Lower lobe of right lung (tissue), 2 donors: ENCODE data around the gene MAN2A1. TPM values are rescaled to one million over a fixed set of nuclear protein-coding genes. Genes with fewer than 3 reads are reported as not detected.

Experiments
- ATAC-seq, 2 donors: fragments of 200-7000 bp; cut with Tn5 transposase; one replicate each; pipeline ENCODE4 v1.9.1; 2020 to 2022; ENCODE audit warnings: mild to moderate bottlenecking in 2 of 2, moderate library complexity in 2 of 2
- DNase-seq: peaks from one replicate; pipeline ENCODE4 v3.0.0-alpha.2; 2020
- H3K27ac ChIP-seq: fragments of 200-600 bp; one replicate; pipeline ENCODE4 v1.8.0; 2022
- H3K27me3 ChIP-seq: fragments of 200-600 bp; one replicate; pipeline ENCODE4 v1.8.0; 2022; ENCODE audit warnings: low read depth
- H3K36me3 ChIP-seq: fragments of 200-600 bp; one replicate; pipeline ENCODE4 v1.8.0; 2022; ENCODE audit warnings: mild to moderate bottlenecking
- H3K4me1 ChIP-seq: fragments of 200-600 bp; one replicate; pipeline ENCODE4 v1.8.0; 2022
- H3K4me3 ChIP-seq: fragments of 200-600 bp; one replicate; pipeline ENCODE4 v1.8.0; 2022; ENCODE audit warnings: mild to moderate bottlenecking
- H3K9me3 ChIP-seq: fragments of 200-600 bp; one replicate; pipeline ENCODE4 v1.8.0; 2022
- CTCF ChIP-seq: fragments of 200-600 bp; IDR thresholded peaks from one replicate; pipeline ENCODE4 v1.8.0; 2022; ENCODE audit warnings: antibody characterized with exemption, mild to moderate bottlenecking
- intact Hi-C: fragments of 100-400 bp; cut with DNase I; formaldehyde crosslinking; loops from one replicate; pipeline ENCODE4 v1.11.0; 2022
- total RNA-seq: library from RNA; stranded (reverse); fragmentation: NEBNext Ultra II Directional; extraction: Animal tissue kit (Norgen Biotek cat#: 25700); gene quantifications from one replicate; pipeline ENCODE4 v1.2.1, GENCODE V29; 2021
- donor health status: DM: no; HTN: yes; CAD: no; lungs with severe emphysema.

MAN2A1 gene
- total RNA-seq, 1 donor from 2014 or later: 42.9 TPM

- TF ChIP-seq CTCF: no peak
- intact Hi-C loops: no loop called here
- H3K27me3 ChIP-seq: no peaks in the 10 kb centered on the region
- no peak overlapping the region for H3K27ac ChIP-seq
- H3K36me3 ChIP-seq: peaks cover 33% of the 10 kb centered on the region
- H3K9me3 ChIP-seq: no peaks in the 10 kb centered on the region
- H3K4me1 ChIP-seq: no peaks in the 10 kb centered on the region
- DNase-seq (no peak), ATAC-seq (no peak)
- H3K4me3 ChIP-seq: no peak overlapping the region
These were observed 165.3 kb downstream of the MAN2A1 start for GRCh38 chr5:109855056-109855455.

- Histone ChIP-seq H3K9me3 (no peaks in the 10 kb centered on the region), H3K4me3 (no peak overlapping the region), H3K27me3 (no peaks in the 10 kb centered on the region), H3K27ac (no peak overlapping the region), H3K36me3 (peaks cover 47% of the 10 kb centered on the region), H3K4me1 (no peaks in the 10 kb centered on the region)
- intact Hi-C loops: no loop called here
- no peak for ATAC-seq
- TF ChIP-seq CTCF: no peak
- DNase-seq: no peak
These were observed 167.8 kb downstream of the MAN2A1 start for GRCh38 chr5:109857405-109858031.

- Histone ChIP-seq H3K36me3 (peaks cover 54% of the 10 kb centered on the region), H3K4me1 (no peaks in the 10 kb centered on the region)
- intact Hi-C loops: no loop called here
These were observed 169.8 kb downstream of the MAN2A1 start for GRCh38 chr5:109859537-109859936.

GRCh38 chr5:109862301-109862700, 172.6 kb downstream of the MAN2A1 start:
- DNase-seq (no peak), ATAC-seq (no peak)
- Histone ChIP-seq H3K9me3 (no peaks in the 10 kb centered on the region), H3K36me3 (peaks cover 59% of the 10 kb centered on the region), H3K4me1 (no peaks in the 10 kb centered on the region), H3K4me3 (no peak overlapping the region), H3K27me3 (no peaks in the 10 kb centered on the region), H3K27ac (no peak overlapping the region)
- TF ChIP-seq CTCF: no peak
- intact Hi-C loops: no loop called here

More at GRCh38 chr5:109859537-109859936, 169.8 kb downstream of the MAN2A1 start:
- Histone ChIP-seq H3K27me3 (no peaks in the 10 kb centered on the region), H3K9me3 (no peaks in the 10 kb centered on the region), H3K4me3 (no peak overlapping the region), H3K27ac (no peak overlapping the region)
- ATAC-seq (no peak), DNase-seq (no peak)
- no peak for TF ChIP-seq CTCF

GRCh38 chr5:109863752-109864151, 174.0 kb downstream of the MAN2A1 start:
- intact Hi-C loops: no loop called here
- no peak for ATAC-seq
- Histone ChIP-seq H3K27me3 (no peaks in the 10 kb centered on the region), H3K4me3 (no peak overlapping the region), H3K27ac (no peak overlapping the region), H3K9me3 (no peaks in the 10 kb centered on the region), H3K36me3 (peaks cover 55% of the 10 kb centered on the region), H3K4me1 (no peaks in the 10 kb centered on the region)
- no peak for TF ChIP-seq CTCF
- DNase-seq: no peak
